Kidney (tissue), 14 donors: ENCODE measurements around the gene CCDC187. TPM values are rescaled to one million over a fixed set of nuclear protein-coding genes. Genes with fewer than 3 reads are reported as not detected.

Source experiments
- DNase-seq, 5 donors: peaks; one replicate each; pipeline ENCODE4 v3.0.0-alpha.2; 2013 to 2020
- FAIRE-seq: peaks from 2 replicates; lab custom pipeline; 2012; peaks lifted over from hg19 to GRCh38; lab: Jason Lieb, UNC
- H3K27ac ChIP-seq, 2 donors: one replicate each; pipeline ENCODE4 v1.7.0; 2013; ENCODE audit warnings: low read depth in 2 of 2, low read length in 2 of 2, inconsistent platforms in 1 of 2
- H3K27me3 ChIP-seq: one replicate; pipeline ENCODE4 v1.7.1; 2013; ENCODE audit warnings: low read length, inconsistent platforms; ENCODE audit not compliant: control insufficient read depth, insufficient read depth
- H3K36me3 ChIP-seq, 3 donors: one replicate each; pipeline versions ENCODE4 v1.7.0 to v1.7.1; 2013; ENCODE audit warnings: low read length in 3 of 3, control low read depth in 1 of 3, inconsistent platforms in 1 of 3; ENCODE audit not compliant: insufficient read depth in 3 of 3, control insufficient read depth in 2 of 3
- H3K4me1 ChIP-seq, 3 donors: one replicate each; pipeline versions ENCODE4 v1.7.0 to v1.7.1; 2013; ENCODE audit warnings: low read length in 3 of 3, inconsistent platforms in 1 of 3, low read depth in 1 of 3; ENCODE audit not compliant: control insufficient read depth in 2 of 3, insufficient read depth in 2 of 3
- H3K4me3 ChIP-seq, 3 donors: one replicate each; pipeline versions ENCODE4 v1.7.0 to v1.8.1; 2013; ENCODE audit warnings: low read length in 3 of 3, control low read depth in 1 of 3, inconsistent platforms in 1 of 3
- H3K9ac ChIP-seq, 3 donors: one replicate each; pipeline versions ENCODE4 v1.7.0 to v1.7.1; 2013; ENCODE audit warnings: low read length in 3 of 3, control low read depth in 1 of 3, inconsistent platforms in 1 of 3
- H3K9me3 ChIP-seq, 3 donors: one replicate each; pipeline versions ENCODE4 v1.7.0 to v1.7.1; 2013; ENCODE audit warnings: low read length in 3 of 3, control low read depth in 1 of 3, inconsistent platforms in 1 of 3; ENCODE audit not compliant: control insufficient read depth in 2 of 3, insufficient read depth in 1 of 3
- intact Hi-C: fragments of 100-400 bp; cut with DNase I; formaldehyde crosslinking; loops from one replicate; pipeline ENCODE4 v1.11.1; 2022
- polyA plus RNA-seq: library from polyadenylated mRNA; stranded (reverse); fragments of 350-450 nt; fragmentation: Illumina TruSeq; extraction: RNeasy Lipid Tissue Mini Kit (QIAGEN cat#74804); gene quantifications from one replicate; pipeline ENCODE4 v1.2.3, GENCODE V29; 2014; ENCODE audit warnings: low read depth, low replicate concordance; ENCODE audit not compliant: insufficient read depth
- total RNA-seq: library from RNA; stranded (reverse); fragmentation: NEBNext Ultra II Directional; extraction: Animal tissue kit (Norgen Biotek cat#: 25700); gene quantifications from one replicate; pipeline ENCODE4 v1.2.1, GENCODE V29; 2021
- TF ChIP-seq, protein P1 (sequence below): IDR thresholded peaks from 3 replicates; pipeline ENCODE4 v1.5.1; 2012; ENCODE audit warnings: mild to moderate bottlenecking, moderate library complexity, borderline replicate concordance; ENCODE audit not compliant: insufficient read depth; ENCODE audit errors: extremely low read depth
- donor health status: control.
- donor health status: control.
- donor health status: control.
- donor health status: control.
- donor health status: control.
- donor health status: DM: yes; HTN: yes; CAD: no.
- donor health status: Normal renal cell carcinoma (clear cell type).

Gene CCDC187
- total and polyA plus RNA-seq, 2 donors from 2014 or later = 0.84 to 2.3 TPM

DNA sequence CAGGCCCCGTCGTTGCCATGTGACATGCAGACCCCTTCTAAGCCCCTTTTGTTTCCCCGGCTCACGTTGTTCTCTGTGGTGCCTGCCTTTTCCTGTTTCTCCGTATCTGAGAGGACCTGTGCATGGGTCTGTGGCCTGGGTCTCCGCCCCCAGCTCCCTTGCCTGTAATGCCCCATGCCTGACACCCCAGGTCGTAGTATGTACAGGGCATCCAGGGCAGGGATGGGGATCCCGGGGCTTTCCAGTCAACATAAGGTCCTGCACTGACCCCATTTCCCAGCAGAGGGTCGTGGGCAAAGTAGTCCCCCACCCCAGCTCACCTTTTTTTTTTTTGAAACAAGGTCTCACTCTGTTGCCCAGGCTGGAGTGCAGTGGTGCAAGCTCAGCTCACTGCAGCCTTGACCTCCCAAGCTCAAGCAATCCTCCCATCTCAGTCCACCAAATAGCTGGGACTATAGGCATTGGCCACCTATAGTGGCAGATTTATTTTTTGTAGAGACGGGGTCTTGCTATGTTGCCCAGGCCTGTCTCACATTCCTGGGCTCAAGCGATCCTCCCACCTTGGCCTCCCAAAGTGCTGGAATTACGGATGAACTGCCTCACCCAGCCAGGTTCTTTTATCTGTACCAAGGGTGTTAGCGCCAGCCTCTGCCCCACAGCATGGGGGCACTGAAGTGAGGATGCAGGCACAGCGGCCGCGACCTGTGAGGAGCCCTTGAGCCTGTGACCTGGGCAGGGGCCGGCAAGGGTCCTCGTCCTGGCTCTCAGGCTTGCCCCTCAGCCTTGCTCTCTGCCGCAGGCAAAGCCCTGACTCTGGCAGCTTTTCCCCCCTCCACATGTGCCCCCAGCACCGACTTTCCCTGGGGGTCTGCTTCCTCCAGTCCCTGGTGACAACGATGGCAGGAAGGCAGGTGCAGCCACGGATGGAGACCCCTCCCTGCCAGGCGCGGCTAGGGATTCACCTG, 39.2 kb downstream of the CCDC187 start:
- H3K4me3 ChIP-seq = no peak overlapping the region
- H3K36me3 ChIP-seq = no peaks in the 10 kb centered on the region
- H3K4me1 ChIP-seq = peaks cover 0 to 6% (median 0%) of the 10 kb centered on the region in 3 donors
- TF ChIP-seq, protein P1, sequence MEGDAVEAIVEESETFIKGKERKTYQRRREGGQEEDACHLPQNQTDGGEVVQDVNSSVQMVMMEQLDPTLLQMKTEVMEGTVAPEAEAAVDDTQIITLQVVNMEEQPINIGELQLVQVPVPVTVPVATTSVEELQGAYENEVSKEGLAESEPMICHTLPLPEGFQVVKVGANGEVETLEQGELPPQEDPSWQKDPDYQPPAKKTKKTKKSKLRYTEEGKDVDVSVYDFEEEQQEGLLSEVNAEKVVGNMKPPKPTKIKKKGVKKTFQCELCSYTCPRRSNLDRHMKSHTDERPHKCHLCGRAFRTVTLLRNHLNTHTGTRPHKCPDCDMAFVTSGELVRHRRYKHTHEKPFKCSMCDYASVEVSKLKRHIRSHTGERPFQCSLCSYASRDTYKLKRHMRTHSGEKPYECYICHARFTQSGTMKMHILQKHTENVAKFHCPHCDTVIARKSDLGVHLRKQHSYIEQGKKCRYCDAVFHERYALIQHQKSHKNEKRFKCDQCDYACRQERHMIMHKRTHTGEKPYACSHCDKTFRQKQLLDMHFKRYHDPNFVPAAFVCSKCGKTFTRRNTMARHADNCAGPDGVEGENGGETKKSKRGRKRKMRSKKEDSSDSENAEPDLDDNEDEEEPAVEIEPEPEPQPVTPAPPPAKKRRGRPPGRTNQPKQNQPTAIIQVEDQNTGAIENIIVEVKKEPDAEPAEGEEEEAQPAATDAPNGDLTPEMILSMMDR = no peak
- intact Hi-C loops = no loop called here
- H3K9ac ChIP-seq = no peak overlapping the region
- no peaks in the 10 kb centered on the region for H3K9me3 ChIP-seq
- H3K27me3 ChIP-seq = no peaks in the 10 kb centered on the region
- no peak overlapping the region for H3K27ac ChIP-seq
- DNase-seq (peak in 1 of 5 donors; percentile 75), FAIRE-seq (no peak)

DNA sequence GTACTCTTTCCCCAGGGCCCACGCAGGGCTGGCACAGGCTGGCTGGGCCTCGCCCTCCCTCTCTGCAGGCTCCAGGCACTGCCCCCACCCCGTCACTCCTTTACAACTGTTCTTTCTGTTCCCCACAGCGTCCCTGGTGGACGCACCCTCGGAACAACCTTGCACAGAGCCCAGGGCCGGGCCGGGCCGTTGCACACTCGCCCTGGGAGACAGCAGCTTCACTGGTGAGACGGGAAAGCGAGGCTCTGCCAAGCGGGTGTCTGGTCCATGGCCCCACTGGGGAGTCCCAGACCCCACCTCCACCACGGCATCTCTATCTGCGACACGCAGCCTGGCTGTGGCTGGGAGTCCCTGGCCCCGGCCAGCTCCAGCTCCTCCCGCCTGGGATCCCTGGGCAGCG, 39.9 kb downstream of the CCDC187 start:
- H3K36me3 ChIP-seq = no peaks in the 10 kb centered on the region
- TF ChIP-seq, protein P1 = no peak
- H3K27ac ChIP-seq = no peak overlapping the region
- intact Hi-C loops = no loop called here
- no peaks in the 10 kb centered on the region for H3K9me3 ChIP-seq
- H3K4me3 ChIP-seq = no peak overlapping the region
- H3K4me1 ChIP-seq = peaks cover 0 to 6% (median 0%) of the 10 kb centered on the region in 3 donors
- H3K27me3 ChIP-seq = no peaks in the 10 kb centered on the region
- peak in 4 of 5 donors; percentile 52 to 69 (median 59) for DNase-seq
- FAIRE-seq = no peak
- H3K9ac ChIP-seq = no peak overlapping the region

DNA sequence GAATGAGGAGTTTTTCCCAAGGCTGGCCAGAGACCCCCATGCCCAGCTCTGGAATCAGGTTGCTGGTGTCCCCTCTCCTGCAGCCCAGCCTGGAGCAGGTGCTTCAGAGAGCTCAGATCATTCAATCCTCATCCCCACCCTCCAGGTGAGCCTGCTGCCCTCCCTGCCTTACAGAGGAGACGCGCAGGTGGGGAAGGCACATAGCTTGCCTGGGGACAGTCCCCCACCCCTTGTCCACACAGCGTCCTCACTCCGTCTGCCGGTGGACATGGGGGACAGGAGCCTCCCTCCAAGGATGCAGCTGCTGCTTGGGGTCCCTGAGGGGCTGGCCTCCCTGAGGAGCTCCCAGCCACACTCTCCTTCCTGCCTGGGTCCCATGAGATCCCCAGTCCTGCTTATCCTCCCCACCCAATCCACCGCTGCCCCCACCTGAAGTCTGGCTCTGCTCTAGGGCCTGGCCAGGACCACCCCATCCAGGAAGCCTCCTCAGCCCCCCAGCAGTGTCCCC, 41.2 kb downstream of the CCDC187 start:
- TF ChIP-seq, protein P1 = no peak
- no peak for FAIRE-seq
- intact Hi-C loops = no loop called here
- Histone ChIP-seq H3K4me1 (peaks cover 0 to 4% (median 0%) of the 10 kb centered on the region in 3 donors), H3K9me3 (no peaks in the 10 kb centered on the region), H3K4me3 (no peak overlapping the region), H3K27ac (no peak overlapping the region), H3K9ac (no peak overlapping the region), H3K36me3 (no peaks in the 10 kb centered on the region), H3K27me3 (no peaks in the 10 kb centered on the region)
- DNase-seq = peak in 1 of 5 donors; percentile 47
